ENCODE results near the gene DIAPH2.

DIAPH2 gene

GRCh38 chrX:96692890-96693289, 8.2 kb downstream of the DIAPH2 start:
- Histone ChIP-seq H3K27me3 (no peaks in the 10 kb centered on the region), H3K27ac (peak overlapping the region in 1 of 2 donors; percentile 22), H3K9me3 (no peaks in the 10 kb centered on the region), H3K4me3 (no peak overlapping the region), H3K36me3 (no peaks in the 10 kb centered on the region), H3K4me1 (peaks cover 0 to 44% (median 0%) of the 10 kb centered on the region in 4 donors)
- DNase-seq, result no peak
- TF ChIP-seq CTCF (IDR thresholded peaks at IDR 0.05), result no peak
- intact Hi-C loops (cut with DNase I; ENCODE audit: low total_unique reads), result no loop called here

- H3K9me3 ChIP-seq, result no peaks in the 10 kb centered on the region
- H3K27me3 ChIP-seq, result no peaks in the 10 kb centered on the region
- intact Hi-C loops (cut with DNase I; ENCODE audit: low total_unique reads), result no loop called here
- no peak overlapping the region for H3K4me3 ChIP-seq
- no peaks in the 10 kb centered on the region for H3K36me3 ChIP-seq
- no peak for TF ChIP-seq CTCF (IDR thresholded peaks at IDR 0.05)
- H3K27ac ChIP-seq, result peak overlapping the region in 1 of 2 donors; percentile 22
- no peak for DNase-seq
- peaks cover 0 to 41% (median 0%) of the 10 kb centered on the region in 4 donors for H3K4me1 ChIP-seq
These were observed 8.8 kb downstream of the DIAPH2 start for GRCh38 chrX:96693407-96693806.

GRCh38 chrX:96696462-96696861, 11.8 kb downstream of the DIAPH2 start:
- no peak overlapping the region for H3K27ac ChIP-seq
- intact Hi-C loops (cut with DNase I; ENCODE audit: low total_unique reads), result no loop called here
- TF ChIP-seq CTCF (IDR thresholded peaks at IDR 0.05), result no peak
- H3K27me3 ChIP-seq, result no peaks in the 10 kb centered on the region
- peaks cover 0 to 23% (median 0%) of the 10 kb centered on the region in 4 donors for H3K4me1 ChIP-seq
- no peak for DNase-seq
- no peak overlapping the region for H3K4me3 ChIP-seq
- no peaks in the 10 kb centered on the region for H3K36me3 ChIP-seq
- H3K9me3 ChIP-seq, result no peaks in the 10 kb centered on the region

GRCh38 chrX:96700625-96701024, 16.0 kb downstream of the DIAPH2 start:
- no peak for TF ChIP-seq CTCF (IDR thresholded peaks at IDR 0.05)
- H3K36me3 ChIP-seq, result no peaks in the 10 kb centered on the region
- H3K4me3 ChIP-seq, result no peak overlapping the region
- no peaks in the 10 kb centered on the region for H3K27me3 ChIP-seq
- H3K9me3 ChIP-seq, result no peaks in the 10 kb centered on the region
- H3K27ac ChIP-seq, result no peak overlapping the region
- intact Hi-C loops (cut with DNase I; ENCODE audit: low total_unique reads), result no loop called here
- no peak for DNase-seq
- peaks cover 0 to 21% (median 0%) of the 10 kb centered on the region in 4 donors for H3K4me1 ChIP-seq

- Histone ChIP-seq H3K27me3 (no peaks in the 10 kb centered on the region), H3K4me1 (peaks cover 0 to 21% (median 0%) of the 10 kb centered on the region in 4 donors), H3K27ac (no peak overlapping the region), H3K4me3 (no peak overlapping the region), H3K36me3 (no peaks in the 10 kb centered on the region), H3K9me3 (no peaks in the 10 kb centered on the region)
- TF ChIP-seq CTCF (IDR thresholded peaks at IDR 0.05), result no peak
- intact Hi-C loops (cut with DNase I; ENCODE audit: low total_unique reads), result no loop called here
- DNase-seq, result no peak
These were observed 18.7 kb downstream of the DIAPH2 start for GRCh38 chrX:96703379-96703778.

GRCh38 chrX:96703816-96704215, 19.2 kb downstream of the DIAPH2 start:
- no peaks in the 10 kb centered on the region for H3K36me3 ChIP-seq
- intact Hi-C loops (cut with DNase I; ENCODE audit: low total_unique reads), result no loop called here
- no peaks in the 10 kb centered on the region for H3K27me3 ChIP-seq
- no peak overlapping the region for H3K4me3 ChIP-seq
- no peak overlapping the region for H3K27ac ChIP-seq
- TF ChIP-seq CTCF (IDR thresholded peaks at IDR 0.05), result no peak
- H3K9me3 ChIP-seq, result no peaks in the 10 kb centered on the region
- DNase-seq, result no peak
- peaks cover 0 to 19% (median 0%) of the 10 kb centered on the region in 4 donors for H3K4me1 ChIP-seq
